Measurements from ENCODE around the gene SLC2A13.
"Not testable (repeated sequence)": the region's sequence is repeated elsewhere in the genome, so short reads cannot be mapped to it uniquely, and the experiment has no call there.

The SLC2A13 gene

GRCh38 chr12:39931857-39932256 is 174.0 kb downstream of the SLC2A13 start:
- DNase-seq, result no peak
- Mint-ChIP-seq H3K36me3 (no peaks in the 10 kb centered on the region), H3K4me3 (no peak overlapping the region), H3K27ac (no peak overlapping the region), H3K27me3 (no peaks in the 10 kb centered on the region), H3K4me1 (no peaks in the 10 kb centered on the region), H3K9me3 (no peaks in the 10 kb centered on the region)
- CTCF ChIA-PET, result no interaction called here

GRCh38 chr12:39931231-39931630 is 174.7 kb downstream of the SLC2A13 start:
- no peak overlapping the region for H3K4me3 Mint-ChIP-seq
- CTCF ChIA-PET, result no interaction called here
- no peaks in the 10 kb centered on the region for H3K27me3 Mint-ChIP-seq
- DNase-seq, result no peak
- no peaks in the 10 kb centered on the region for H3K4me1 Mint-ChIP-seq
- no peak overlapping the region for H3K27ac Mint-ChIP-seq
- no peaks in the 10 kb centered on the region for H3K36me3 Mint-ChIP-seq
- H3K9me3 Mint-ChIP-seq, result no peaks in the 10 kb centered on the region

- Mint-ChIP-seq H3K9me3 (no peaks in the 10 kb centered on the region), H3K4me1 (no peaks in the 10 kb centered on the region), H3K27me3 (no peaks in the 10 kb centered on the region), H3K27ac (no peak overlapping the region), H3K4me3 (no peak overlapping the region), H3K36me3 (no peaks in the 10 kb centered on the region)
- CTCF ChIA-PET, result no interaction called here
- DNase-seq, result no peak
Observed at GRCh38 chr12:39930101-39930500, 175.8 kb downstream of the SLC2A13 start.

GRCh38 chr12:39928181-39928899 is 177.5 kb downstream of the SLC2A13 start:
- Mint-ChIP-seq H3K36me3 (no peaks in the 10 kb centered on the region), H3K27ac (no peak overlapping the region), H3K27me3 (no peaks in the 10 kb centered on the region), H3K9me3 (no peaks in the 10 kb centered on the region), H3K4me3 (no peak overlapping the region), H3K4me1 (no peaks in the 10 kb centered on the region)
- CTCF ChIA-PET, result no interaction called here
- DNase-seq, result no peak

GRCh38 chr12:39923364-39923763 is 182.5 kb downstream of the SLC2A13 start:
- CTCF ChIA-PET, result interaction anchor here (0.7 to 1.2 kb wide), 2 partner anchors 12 to 91 kb away, joined by 3 to 4 read pairs; no protein-coding TSS in a partner anchor
- Mint-ChIP-seq H3K9me3 (no peaks in the 10 kb centered on the region), H3K4me3 (no peak overlapping the region), H3K36me3 (no peaks in the 10 kb centered on the region), H3K27ac (no peak overlapping the region), H3K4me1 (no peaks in the 10 kb centered on the region), H3K27me3 (no peaks in the 10 kb centered on the region)
- DNase-seq, result no peak

GRCh38 chr12:39922598-39922997 is 183.3 kb downstream of the SLC2A13 start:
- H3K4me3 Mint-ChIP-seq, H3K9me3 Mint-ChIP-seq, H3K4me1 Mint-ChIP-seq, DNase-seq, H3K36me3 Mint-ChIP-seq, H3K27ac Mint-ChIP-seq, H3K27me3 Mint-ChIP-seq: not testable (repeated sequence)
- CTCF ChIA-PET, result interaction anchor here (0.7 to 1.2 kb wide), 2 partner anchors 11 to 90 kb away, joined by 3 to 4 read pairs; no protein-coding TSS in a partner anchor

- no peak for DNase-seq
- Mint-ChIP-seq H3K4me1 (no peaks in the 10 kb centered on the region), H3K27ac (no peak overlapping the region), H3K27me3 (no peaks in the 10 kb centered on the region), H3K36me3 (no peaks in the 10 kb centered on the region), H3K9me3 (no peaks in the 10 kb centered on the region), H3K4me3 (no peak overlapping the region)
- CTCF ChIA-PET, result interaction anchor here (1.3 kb wide), 1 partner anchor 91 kb away, joined by 6 read pairs; no protein-coding TSS in a partner anchor
Observed at GRCh38 chr12:39920647-39921046, 185.2 kb downstream of the SLC2A13 start.

GRCh38 chr12:39920222-39920621 is 185.7 kb downstream of the SLC2A13 start:
- Mint-ChIP-seq H3K27me3 (no peaks in the 10 kb centered on the region), H3K4me3 (no peak overlapping the region), H3K4me1 (no peaks in the 10 kb centered on the region), H3K27ac (no peak overlapping the region), H3K36me3 (no peaks in the 10 kb centered on the region), H3K9me3 (no peaks in the 10 kb centered on the region)
- CTCF ChIA-PET, result interaction anchor here (1.3 kb wide), 1 partner anchor 91 kb away, joined by 6 read pairs; no protein-coding TSS in a partner anchor
- DNase-seq, result no peak

GRCh38 chr12:39919790-39920189 is 186.1 kb downstream of the SLC2A13 start:
- H3K4me3 Mint-ChIP-seq, result no peak overlapping the region
- H3K36me3 Mint-ChIP-seq, result no peaks in the 10 kb centered on the region
- H3K27ac Mint-ChIP-seq, result no peak overlapping the region
- no peaks in the 10 kb centered on the region for H3K27me3 Mint-ChIP-seq
- no peak for DNase-seq
- no peaks in the 10 kb centered on the region for H3K4me1 Mint-ChIP-seq
- no peaks in the 10 kb centered on the region for H3K9me3 Mint-ChIP-seq
- CTCF ChIA-PET, result interaction anchor here (1.3 kb wide), 1 partner anchor 91 kb away, joined by 6 read pairs; no protein-coding TSS in a partner anchor

GRCh38 chr12:39915249-39915648 is 190.6 kb downstream of the SLC2A13 start:
- H3K9me3 Mint-ChIP-seq, result no peaks in the 10 kb centered on the region
- H3K27ac Mint-ChIP-seq, result no peak overlapping the region
- H3K4me1 Mint-ChIP-seq, result no peaks in the 10 kb centered on the region
- no peak for DNase-seq
- no peaks in the 10 kb centered on the region for H3K27me3 Mint-ChIP-seq
- CTCF ChIA-PET, result no interaction called here
- no peaks in the 10 kb centered on the region for H3K36me3 Mint-ChIP-seq
- H3K4me3 Mint-ChIP-seq, result no peak overlapping the region

- DNase-seq, result no peak
- CTCF ChIA-PET, result no interaction called here
- Mint-ChIP-seq H3K27ac (no peak overlapping the region), H3K9me3 (no peaks in the 10 kb centered on the region), H3K4me3 (no peak overlapping the region), H3K36me3 (no peaks in the 10 kb centered on the region), H3K4me1 (no peaks in the 10 kb centered on the region), H3K27me3 (no peaks in the 10 kb centered on the region)
Observed at GRCh38 chr12:39912211-39912980, 193.5 kb downstream of the SLC2A13 start.

GRCh38 chr12:39906237-39906636 is 199.6 kb downstream of the SLC2A13 start:
- Mint-ChIP-seq H3K36me3 (no peaks in the 10 kb centered on the region), H3K4me3 (no peak overlapping the region), H3K4me1 (no peaks in the 10 kb centered on the region), H3K27ac (no peak overlapping the region), H3K9me3 (no peaks in the 10 kb centered on the region), H3K27me3 (no peaks in the 10 kb centered on the region)
- CTCF ChIA-PET, result no interaction called here
- DNase-seq, result no peak

- Mint-ChIP-seq H3K36me3 (no peaks in the 10 kb centered on the region), H3K27ac (no peak overlapping the region), H3K4me3 (no peak overlapping the region), H3K4me1 (no peaks in the 10 kb centered on the region), H3K27me3 (no peaks in the 10 kb centered on the region), H3K9me3 (no peaks in the 10 kb centered on the region)
- CTCF ChIA-PET, result no interaction called here
- DNase-seq, result no peak
Observed at GRCh38 chr12:39905152-39905551, 200.7 kb downstream of the SLC2A13 start.

- Mint-ChIP-seq H3K36me3 (no peaks in the 10 kb centered on the region), H3K9me3 (peaks cover 5% of the 10 kb centered on the region), H3K27me3 (no peaks in the 10 kb centered on the region), H3K27ac (no peak overlapping the region), H3K4me1 (no peaks in the 10 kb centered on the region), H3K4me3 (no peak overlapping the region)
- CTCF ChIA-PET, result no interaction called here
- DNase-seq, result no peak
Observed at GRCh38 chr12:39902821-39903220, 203.1 kb downstream of the SLC2A13 start.

GRCh38 chr12:39897315-39897714 is 208.6 kb downstream of the SLC2A13 start:
- H3K27ac Mint-ChIP-seq, result no peak overlapping the region

More at GRCh38 chr12:39897315-39897714, 208.6 kb downstream of the SLC2A13 start:
- Mint-ChIP-seq H3K27me3 (no peaks in the 10 kb centered on the region), H3K4me1 (no peaks in the 10 kb centered on the region), H3K4me3 (no peak overlapping the region), H3K9me3 (peaks cover 10% of the 10 kb centered on the region), H3K36me3 (peaks cover 3% of the 10 kb centered on the region)
- DNase-seq, result no peak
- CTCF ChIA-PET, result no interaction called here
